ENCODE measurements around the gene L3MBTL4. TPM values are rescaled to one million over a fixed set of nuclear protein-coding genes. Genes with fewer than 3 reads are reported as not detected.

The L3MBTL4 gene
- total RNA-seq, 1 experiment from 2014 or later: 1.4 TPM

DNA sequence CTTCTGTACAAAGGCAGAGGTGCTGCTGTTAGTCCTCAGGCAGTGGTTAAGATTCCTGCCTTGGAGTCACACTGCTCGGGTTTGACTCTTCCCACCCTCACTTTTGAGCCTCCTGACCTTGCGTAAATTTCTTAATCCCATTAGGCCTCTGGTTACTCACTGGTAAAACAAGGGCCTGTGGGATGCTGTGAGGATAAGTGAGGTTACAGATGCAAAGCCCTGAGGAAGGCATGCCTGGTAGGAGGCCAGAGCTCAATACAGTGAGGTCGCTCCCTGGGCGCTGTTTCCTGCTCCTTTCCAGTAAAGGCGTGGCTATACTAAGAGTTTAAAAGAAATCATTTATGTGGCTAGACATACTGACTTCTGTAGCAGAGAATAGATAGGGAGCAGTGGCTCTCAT, 391.9 kb downstream of the L3MBTL4 start (continued):
- no peak for TF ChIP-seq ARID4B (CRISPR knock-in tag; IDR thresholded peaks at IDR 0.05; ENCODE audit: borderline replicate concordance)
- TF ChIP-seq, protein P1, sequence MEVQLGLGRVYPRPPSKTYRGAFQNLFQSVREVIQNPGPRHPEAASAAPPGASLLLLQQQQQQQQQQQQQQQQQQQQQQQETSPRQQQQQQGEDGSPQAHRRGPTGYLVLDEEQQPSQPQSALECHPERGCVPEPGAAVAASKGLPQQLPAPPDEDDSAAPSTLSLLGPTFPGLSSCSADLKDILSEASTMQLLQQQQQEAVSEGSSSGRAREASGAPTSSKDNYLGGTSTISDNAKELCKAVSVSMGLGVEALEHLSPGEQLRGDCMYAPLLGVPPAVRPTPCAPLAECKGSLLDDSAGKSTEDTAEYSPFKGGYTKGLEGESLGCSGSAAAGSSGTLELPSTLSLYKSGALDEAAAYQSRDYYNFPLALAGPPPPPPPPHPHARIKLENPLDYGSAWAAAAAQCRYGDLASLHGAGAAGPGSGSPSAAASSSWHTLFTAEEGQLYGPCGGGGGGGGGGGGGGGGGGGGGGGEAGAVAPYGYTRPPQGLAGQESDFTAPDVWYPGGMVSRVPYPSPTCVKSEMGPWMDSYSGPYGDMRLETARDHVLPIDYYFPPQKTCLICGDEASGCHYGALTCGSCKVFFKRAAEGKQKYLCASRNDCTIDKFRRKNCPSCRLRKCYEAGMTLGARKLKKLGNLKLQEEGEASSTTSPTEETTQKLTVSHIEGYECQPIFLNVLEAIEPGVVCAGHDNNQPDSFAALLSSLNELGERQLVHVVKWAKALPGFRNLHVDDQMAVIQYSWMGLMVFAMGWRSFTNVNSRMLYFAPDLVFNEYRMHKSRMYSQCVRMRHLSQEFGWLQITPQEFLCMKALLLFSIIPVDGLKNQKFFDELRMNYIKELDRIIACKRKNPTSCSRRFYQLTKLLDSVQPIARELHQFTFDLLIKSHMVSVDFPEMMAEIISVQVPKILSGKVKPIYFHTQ (CRISPR knock-in tag; IDR thresholded peaks at IDR 0.05): no peak
- TF ChIP-seq SOX15 (CRISPR knock-in tag; IDR thresholded peaks at IDR 0.05): no peak
- no peak for TF ChIP-seq ELF4 (CRISPR knock-in tag; IDR thresholded peaks at IDR 0.05; ENCODE audit: low read depth)
- no peak for TF ChIP-seq ESRRA (CRISPR knock-in tag; IDR thresholded peaks at IDR 0.05; ENCODE audit: borderline replicate concordance)
- TF ChIP-seq, protein P2, sequence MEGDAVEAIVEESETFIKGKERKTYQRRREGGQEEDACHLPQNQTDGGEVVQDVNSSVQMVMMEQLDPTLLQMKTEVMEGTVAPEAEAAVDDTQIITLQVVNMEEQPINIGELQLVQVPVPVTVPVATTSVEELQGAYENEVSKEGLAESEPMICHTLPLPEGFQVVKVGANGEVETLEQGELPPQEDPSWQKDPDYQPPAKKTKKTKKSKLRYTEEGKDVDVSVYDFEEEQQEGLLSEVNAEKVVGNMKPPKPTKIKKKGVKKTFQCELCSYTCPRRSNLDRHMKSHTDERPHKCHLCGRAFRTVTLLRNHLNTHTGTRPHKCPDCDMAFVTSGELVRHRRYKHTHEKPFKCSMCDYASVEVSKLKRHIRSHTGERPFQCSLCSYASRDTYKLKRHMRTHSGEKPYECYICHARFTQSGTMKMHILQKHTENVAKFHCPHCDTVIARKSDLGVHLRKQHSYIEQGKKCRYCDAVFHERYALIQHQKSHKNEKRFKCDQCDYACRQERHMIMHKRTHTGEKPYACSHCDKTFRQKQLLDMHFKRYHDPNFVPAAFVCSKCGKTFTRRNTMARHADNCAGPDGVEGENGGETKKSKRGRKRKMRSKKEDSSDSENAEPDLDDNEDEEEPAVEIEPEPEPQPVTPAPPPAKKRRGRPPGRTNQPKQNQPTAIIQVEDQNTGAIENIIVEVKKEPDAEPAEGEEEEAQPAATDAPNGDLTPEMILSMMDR (IDR thresholded peaks at IDR 0.05): no peak
- no peak for TF ChIP-seq ZNF671 (CRISPR knock-in tag; IDR thresholded peaks at IDR 0.05)
- no peak for TF ChIP-seq NR3C1 (CRISPR knock-in tag; conservative IDR thresholded peaks at IDR 0.05; ENCODE audit: low read depth)
- no peak for TF ChIP-seq IRF2 (CRISPR knock-in tag; IDR thresholded peaks at IDR 0.05; ENCODE audit: borderline replicate concordance, low read depth)
- TF ChIP-seq, protein P3, sequence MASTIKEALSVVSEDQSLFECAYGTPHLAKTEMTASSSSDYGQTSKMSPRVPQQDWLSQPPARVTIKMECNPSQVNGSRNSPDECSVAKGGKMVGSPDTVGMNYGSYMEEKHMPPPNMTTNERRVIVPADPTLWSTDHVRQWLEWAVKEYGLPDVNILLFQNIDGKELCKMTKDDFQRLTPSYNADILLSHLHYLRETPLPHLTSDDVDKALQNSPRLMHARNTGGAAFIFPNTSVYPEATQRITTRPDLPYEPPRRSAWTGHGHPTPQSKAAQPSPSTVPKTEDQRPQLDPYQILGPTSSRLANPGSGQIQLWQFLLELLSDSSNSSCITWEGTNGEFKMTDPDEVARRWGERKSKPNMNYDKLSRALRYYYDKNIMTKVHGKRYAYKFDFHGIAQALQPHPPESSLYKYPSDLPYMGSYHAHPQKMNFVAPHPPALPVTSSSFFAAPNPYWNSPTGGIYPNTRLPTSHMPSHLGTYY (CRISPR knock-in tag; IDR thresholded peaks at IDR 0.05): no peak
- no peak for TF ChIP-seq NR1H2 (CRISPR knock-in tag; IDR thresholded peaks at IDR 0.05)

- ATAC-seq (no peak), DNase-seq (ENCODE audit: low spot score) (no peak)
- POLR2A ChIA-PET: no interaction called here
- Mint-ChIP-seq H3K9me3 (no peaks in the 10 kb centered on the region), H3K4me1 (peaks cover 28% of the 10 kb centered on the region), H3K4me3 (no peak overlapping the region), H3K36me3 (no peaks in the 10 kb centered on the region), H3K27ac (no peak overlapping the region), H3K27me3 (ENCODE audit: low read depth) (no peaks in the 10 kb centered on the region)
- CTCF ChIA-PET: no interaction called here
- TF ChIP-seq HMGA2 (CRISPR knock-in tag; IDR thresholded peaks at IDR 0.05): no peak
- no peak for TF ChIP-seq SP1 (CRISPR knock-in tag; conservative IDR thresholded peaks at IDR 0.05)
- no peak for TF ChIP-seq MXD4 (CRISPR knock-in tag; IDR thresholded peaks at IDR 0.05; ENCODE audit: borderline replicate concordance)
- no peak for TF ChIP-seq SOX15 (CRISPR knock-in tag; IDR thresholded peaks at IDR 0.05)
- TF ChIP-seq CBFB (CRISPR knock-in tag; IDR thresholded peaks at IDR 0.05; ENCODE audit: low read depth): no peak
- TF ChIP-seq TEAD4 (CRISPR knock-in tag; IDR thresholded peaks at IDR 0.05): no peak
- TF ChIP-seq ATF2 (CRISPR knock-in tag; IDR thresholded peaks at IDR 0.05; ENCODE audit: borderline replicate concordance, low read depth): no peak
- no peak for TF ChIP-seq PRRX2 (CRISPR knock-in tag; IDR thresholded peaks at IDR 0.05)
- TF ChIP-seq EMX1 (CRISPR knock-in tag; IDR thresholded peaks at IDR 0.05): no peak
- TF ChIP-seq, protein P4, sequence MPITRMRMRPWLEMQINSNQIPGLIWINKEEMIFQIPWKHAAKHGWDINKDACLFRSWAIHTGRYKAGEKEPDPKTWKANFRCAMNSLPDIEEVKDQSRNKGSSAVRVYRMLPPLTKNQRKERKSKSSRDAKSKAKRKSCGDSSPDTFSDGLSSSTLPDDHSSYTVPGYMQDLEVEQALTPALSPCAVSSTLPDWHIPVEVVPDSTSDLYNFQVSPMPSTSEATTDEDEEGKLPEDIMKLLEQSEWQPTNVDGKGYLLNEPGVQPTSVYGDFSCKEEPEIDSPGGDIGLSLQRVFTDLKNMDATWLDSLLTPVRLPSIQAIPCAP (CRISPR knock-in tag; IDR thresholded peaks at IDR 0.05): no peak
- TF ChIP-seq, protein P1 (CRISPR knock-in tag; IDR thresholded peaks at IDR 0.05): no peak
- no peak for TF ChIP-seq CDX4 (CRISPR knock-in tag; IDR thresholded peaks at IDR 0.05; ENCODE audit: borderline replicate concordance)
Measured at GRCh38 chr18:6022074-6022444, 392.7 kb downstream of the L3MBTL4 start.

Data from WTC11 (cell line).